T-helper 2 cell (primary cell): ENCODE results near the gene NFX1.
"Not testable (repeated sequence)": the region's sequence is repeated elsewhere in the genome, so short reads cannot be mapped to it uniquely, and the experiment has no call there.

Source experiments
- DNase-seq, 5 experiments: peaks; one replicate each; pipeline versions ENCODE4 v3.0.0 to v3.0.0-alpha.2; 2012 to 2022

Gene NFX1

DNA sequence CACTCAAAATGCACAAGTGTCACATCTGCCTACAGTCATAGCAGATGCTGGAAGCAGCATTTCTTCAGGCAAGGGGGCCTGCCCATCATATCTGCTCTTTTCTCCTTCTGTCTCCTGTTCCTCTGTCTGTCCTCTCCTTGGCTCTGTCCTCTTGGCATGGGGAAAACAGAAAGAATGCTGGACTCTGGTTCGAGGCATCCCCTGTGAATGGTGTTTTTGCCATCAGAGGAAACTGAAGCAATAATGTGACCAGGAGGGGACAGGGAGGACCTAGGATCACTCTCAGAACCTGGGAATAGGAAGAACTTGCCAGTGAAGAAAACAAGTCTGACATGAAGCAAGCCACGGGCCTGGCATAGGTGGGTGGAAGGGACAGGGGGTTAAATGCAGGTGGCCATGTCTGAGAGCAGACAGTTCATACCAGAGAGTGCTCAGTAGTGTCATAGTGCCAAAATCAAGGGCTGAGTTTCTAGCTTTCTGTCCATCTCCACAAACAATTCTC lies 76.7 kb downstream of the NFX1 start:
- DNase-seq = no peak

DNA sequence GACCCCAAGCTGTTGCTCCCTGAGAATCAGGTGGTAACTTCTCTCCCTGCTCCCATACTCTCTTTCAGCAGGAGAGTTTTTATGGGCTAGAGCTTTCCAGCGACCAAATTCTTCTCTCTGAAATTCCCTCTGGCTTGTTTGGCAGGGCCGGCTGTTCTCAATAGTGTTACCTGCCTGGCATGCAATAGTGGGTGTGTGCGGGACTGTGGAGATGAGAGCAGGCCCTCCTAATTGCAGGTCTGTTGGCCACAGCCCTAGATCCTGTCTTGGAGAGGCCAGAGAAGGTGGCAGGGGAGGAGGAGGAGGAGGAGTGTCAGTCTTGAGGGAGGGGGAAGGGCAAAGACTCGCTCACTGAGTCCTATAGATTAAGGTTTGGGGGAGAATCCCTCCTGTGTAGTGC lies 82.6 kb downstream of the NFX1 start:
- DNase-seq = no peak

DNA sequence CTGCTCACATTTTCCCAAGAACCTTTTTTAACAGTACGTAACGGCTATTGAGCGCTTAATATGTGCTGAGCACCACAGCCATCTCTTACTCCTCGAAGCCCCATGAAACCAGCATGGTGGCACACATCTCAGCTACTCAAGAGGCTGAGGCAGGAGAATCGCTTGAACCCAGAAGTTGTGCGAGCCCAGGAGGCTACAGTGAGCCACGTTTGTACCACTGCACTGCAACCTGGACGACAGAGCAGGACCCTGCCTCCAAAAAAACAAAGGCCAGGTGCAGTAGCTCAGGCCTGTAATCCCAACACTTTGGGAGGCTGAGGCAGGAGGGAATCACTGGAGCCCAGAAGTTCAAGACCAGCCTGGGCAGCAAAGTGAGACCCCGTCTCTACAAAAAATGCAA lies 83.9 kb downstream of the NFX1 start:
- DNase-seq = no peak

DNA sequence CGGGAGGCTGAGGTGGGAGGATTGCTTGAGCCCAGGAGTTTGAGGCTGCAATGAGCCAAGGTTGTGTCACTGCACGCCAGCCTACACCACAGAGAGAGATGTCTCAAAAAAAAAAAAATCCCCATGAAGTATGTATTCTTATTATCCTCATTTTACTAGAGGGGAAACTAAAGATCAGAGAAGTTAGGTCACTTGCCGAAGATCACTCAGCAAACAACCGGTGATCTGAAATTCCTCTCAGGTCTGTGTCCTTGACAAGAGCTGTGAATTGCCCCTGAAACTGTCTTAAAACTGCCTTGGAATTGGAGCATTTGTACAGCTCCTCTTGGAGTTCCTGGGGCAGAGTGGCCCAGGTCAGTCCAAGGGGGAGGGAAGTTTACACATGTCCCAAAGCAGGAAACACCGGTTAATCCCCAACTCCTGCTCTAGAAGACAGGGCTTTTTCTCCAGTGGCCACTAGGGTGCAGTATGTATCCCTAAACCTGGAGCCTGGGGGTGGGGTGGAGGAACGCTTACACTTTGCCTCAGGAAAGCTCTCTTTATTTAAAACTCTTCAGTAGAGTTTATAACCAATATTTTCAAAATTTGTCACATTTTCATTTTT lies 84.4 kb downstream of the NFX1 start:
- DNase-seq = peak in 4 of 5 experiments; percentile 37 to 66 (median 47)

DNA sequence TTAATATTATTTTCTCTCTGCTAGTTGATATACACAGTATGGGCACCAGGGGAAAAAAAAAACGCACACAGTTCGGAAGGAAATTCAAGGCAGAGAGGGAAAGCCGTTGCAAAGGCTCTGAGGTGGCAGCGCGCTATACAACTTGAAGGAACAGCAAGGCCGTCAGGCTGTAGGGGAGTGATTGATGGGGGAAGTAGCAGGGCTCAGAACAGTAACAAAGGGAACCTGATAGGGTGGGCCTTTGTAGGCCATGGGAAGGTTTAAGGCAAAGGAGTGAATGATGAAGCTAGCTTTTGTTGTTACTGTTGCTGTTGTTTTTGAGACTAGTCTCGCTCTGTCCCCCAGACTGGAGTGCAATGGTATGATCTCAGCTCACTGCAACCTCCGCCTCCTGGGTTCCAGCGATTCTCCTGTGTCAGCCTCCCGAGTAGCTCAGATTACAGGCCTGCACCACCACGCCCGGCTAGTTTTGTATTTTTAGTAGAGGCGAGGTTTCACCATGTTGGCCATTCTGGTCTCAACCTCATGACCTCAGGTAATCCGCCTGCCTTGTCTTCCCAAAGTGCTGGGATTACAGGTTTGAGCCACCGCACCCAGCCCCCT lies 85.0 kb downstream of the NFX1 start:
- DNase-seq = no peak

DNA sequence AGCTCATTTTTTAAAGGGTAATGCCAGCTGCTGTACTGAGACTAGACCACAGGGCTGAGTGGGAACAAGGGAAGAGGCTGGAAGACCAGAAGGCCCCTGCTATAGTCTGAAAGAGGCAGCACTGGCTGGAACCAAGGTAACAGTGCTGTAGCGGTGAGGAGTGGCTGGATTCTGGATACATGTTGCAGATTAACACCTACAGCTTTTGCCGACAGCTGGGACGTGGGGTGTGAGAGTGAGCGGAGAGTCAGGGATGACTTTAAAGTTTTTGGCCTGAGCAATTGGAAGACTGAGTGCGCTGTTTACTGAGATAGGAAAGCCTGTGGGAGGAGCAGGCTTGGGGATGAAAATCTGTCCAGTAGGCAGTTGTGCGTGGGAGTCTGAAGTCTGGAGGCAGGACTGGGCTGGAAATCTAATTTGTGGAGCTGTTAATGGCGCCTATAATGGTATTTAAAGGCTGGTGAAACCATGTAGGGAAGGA lies 85.6 kb downstream of the NFX1 start:
- no peak for DNase-seq

DNA sequence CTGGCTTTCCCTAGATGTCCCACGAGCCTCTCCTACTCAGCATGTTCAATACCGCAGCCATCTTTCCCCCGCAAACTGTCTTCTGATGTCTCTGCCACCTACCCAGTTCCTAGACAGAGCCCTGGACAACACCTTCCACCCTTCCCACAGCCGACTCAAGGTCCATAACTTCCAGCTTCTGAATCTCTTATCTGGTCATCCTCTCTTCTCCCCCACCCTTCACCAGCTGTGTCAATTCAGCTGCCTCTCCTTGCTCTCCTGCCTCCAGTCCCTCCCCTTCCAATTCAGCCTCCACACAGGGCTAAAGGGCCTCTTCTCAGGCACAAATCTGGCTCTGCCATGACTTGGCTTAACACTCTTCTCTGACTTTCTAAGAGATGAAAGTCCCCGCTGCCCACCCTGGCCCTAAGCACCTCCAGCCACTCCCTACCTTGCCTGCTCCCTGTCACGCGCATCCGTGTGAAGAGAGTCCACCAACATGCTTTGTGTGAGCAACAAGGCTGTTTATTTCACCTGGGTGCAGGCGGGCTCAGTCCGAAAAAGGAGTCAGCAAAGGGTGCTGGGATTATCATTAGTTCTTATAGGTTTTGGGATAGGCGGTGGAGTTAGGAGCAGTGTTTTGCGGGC lies 86.9 kb downstream of the NFX1 start:
- no peak for DNase-seq

DNA sequence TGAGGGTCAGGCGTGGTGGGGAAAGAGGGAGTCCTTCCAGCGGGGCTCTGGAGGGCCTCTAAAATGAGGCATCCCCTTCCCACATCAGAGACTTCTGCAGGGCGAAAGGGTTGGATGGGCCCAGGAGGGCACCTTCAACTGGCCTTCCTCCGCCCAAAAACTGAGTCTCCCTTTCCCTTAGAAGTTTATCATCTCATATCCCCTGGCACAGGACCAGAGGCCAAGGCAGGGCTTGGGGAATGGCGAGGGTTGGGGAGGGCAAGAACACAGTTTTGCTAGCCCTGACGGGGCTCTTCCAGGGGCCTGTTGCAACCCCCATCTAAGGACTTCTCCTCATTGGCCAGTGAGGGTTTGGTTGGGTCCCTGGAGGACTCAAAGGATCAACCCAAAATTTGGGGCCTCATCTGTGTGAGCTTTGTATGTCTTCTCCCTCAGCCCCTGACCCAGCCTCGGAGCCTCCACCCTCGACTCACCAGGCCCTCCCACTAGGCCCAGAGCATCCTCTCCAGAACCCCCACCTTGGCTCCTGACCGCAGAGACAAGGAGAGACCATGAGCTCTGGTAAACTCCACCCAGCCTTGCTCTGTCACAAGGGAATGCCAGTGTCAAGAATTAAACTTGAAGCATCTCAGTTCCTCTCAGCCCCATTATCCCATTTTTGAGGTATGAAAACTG lies 87.9 kb downstream of the NFX1 start:
- no peak for DNase-seq

DNA sequence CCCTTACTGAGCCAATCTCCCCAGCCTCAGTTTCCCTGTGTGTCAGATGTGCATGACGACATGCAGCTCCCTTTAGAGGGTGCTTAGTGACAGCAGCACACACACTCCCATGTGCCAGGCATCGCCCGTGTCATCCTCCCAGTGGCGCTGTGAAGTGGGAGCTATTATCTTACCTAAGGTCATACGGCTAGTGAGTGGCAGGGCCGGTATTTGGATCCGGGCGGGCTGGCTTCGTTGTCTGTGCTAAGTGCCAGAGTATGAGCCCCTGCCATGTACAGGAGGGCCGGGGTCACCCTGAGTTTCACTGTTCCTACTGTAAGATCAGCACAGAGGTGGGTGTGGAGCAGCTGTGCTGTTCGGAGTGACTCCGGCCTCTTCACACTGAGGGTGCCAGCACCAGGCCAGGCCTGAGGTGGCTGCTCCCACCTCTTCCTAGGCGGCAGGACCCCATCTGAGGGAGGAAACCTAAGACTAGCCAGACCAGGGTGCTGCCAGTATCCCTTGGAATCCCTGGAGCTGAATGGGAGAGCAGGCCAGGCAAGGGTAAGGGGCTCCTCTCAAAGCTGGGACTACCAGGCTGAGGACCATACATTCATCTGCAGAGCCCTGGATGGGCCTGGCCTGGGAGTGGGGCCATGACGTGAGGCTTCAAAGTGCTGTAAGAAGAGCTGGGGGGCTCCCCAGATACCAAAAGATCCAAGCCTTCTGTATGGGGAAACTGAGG lies 89.5 kb downstream of the NFX1 start:
- no peak for DNase-seq

DNA sequence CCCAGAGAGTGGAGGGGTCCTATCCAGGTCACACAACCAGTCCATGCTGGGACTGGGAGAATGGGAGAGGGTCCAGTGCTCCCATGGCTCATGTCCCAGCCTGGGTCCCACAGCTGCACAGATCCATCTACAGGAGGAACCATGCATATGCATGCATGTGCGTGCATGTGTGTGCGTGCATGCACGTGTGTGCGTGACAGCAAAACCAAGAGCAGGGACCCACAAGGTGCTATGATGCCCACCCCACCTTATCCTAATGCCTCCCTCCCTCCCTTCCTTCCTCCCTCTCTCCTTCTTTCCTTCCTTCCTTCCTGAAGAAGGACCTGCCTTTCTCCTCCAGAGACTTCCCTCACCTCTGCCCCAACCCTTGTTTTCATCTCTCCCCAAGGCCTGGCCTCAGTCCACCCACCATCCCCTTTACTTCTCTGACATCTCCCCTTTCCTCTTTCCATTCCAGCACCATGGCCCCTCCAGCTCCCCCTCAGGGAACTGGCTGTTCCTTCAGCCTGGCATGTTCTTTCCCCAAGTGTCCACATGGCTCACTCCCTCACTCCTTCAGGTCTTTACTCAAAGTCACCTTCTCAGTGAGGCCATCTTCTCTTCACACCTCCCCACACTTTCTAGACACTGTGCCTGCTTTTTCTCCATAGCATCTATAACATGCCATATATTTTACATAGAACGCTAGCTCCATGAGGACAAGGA lies 90.2 kb downstream of the NFX1 start:
- peak in 1 of 5 experiments; percentile 13 for DNase-seq

DNA sequence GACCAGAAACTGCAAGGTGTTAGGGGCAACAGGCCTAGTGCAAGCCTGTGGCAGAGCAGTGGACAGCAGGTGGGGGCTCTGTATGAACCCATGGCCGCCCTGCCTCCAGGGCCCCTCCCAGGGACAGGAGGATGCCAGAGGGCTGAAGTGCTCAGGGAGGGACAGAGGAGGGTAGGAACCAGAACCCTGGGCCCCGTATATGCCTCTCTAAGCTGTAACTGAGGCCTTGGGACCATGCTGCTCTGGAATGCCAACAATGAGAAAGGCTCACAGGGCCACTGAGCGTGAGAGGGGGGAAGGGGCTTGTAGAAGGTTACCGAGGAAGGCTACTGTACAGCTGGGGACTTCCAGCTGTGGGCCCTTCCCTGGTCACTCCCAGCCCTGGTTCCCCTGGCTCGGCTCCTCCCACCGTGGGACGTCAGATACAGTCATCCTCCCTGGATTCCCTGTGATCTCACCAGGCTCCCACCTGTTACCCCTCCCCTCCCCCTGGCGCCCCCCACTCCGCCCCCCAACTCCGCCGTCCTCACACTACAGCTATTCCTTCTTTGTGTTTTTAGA lies 91.0 kb downstream of the NFX1 start:
- no peak for DNase-seq

DNA sequence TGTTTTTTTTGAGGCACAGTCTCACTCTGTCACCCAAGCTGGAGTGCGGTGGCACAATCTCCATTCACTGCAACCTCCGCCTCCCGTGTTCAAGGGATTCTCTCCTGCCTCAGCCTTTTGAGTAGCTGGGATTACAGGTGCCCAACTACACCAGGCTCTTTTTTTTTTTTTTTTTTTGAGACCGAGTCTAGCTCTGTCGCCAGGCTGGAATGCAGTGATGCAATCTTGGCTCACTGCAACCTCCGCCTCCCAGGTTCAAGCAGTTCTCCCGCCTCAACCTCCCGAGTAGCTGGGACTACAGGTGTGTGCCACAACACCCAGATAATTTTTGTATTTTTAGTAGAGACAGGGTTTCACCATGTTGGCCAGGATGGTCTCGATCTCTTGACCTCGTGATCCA lies 92.1 kb downstream of the NFX1 start:
- not testable (repeated sequence) for DNase-seq

DNA sequence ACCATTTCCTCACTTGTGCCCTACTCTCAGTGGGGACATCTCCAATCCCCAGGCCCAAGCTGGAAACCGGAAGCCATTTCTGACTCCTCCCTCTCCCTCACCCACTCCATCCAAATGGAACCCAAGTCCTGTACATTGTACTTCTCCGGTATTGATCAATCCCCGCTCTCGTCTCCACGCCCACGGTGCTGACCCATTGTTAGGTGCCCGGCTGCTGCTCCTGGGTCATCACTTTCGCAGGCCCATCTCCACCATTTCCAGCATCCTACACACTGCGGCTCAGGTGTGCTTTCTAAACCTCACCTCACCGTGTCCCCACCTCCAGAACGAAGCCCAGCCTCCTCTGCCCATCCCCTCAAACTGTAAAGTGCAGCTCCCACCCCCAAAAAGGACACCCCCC lies 93.1 kb downstream of the NFX1 start:
- not testable (repeated sequence) for DNase-seq

DNA sequence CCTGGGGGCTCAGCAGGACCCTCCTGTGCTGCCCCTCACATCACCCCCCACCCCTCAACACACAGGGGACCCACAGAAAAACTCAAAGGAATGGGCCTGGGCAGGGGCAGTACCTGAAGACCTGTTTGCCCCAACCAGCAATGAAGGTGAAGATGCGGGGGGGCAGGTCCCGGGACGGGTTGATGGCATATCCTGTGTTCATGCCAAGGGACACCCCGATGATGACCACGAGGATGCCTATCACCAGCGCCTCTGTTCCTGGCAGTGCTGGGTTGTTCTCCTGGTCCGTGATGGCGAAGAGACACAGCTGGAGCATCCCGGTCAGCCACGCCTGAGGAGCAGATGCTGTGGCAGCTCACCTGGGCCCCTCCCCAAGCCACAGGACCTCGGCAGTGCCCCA lies 95.2 kb downstream of the NFX1 start:
- DNase-seq = not testable (repeated sequence)

DNA sequence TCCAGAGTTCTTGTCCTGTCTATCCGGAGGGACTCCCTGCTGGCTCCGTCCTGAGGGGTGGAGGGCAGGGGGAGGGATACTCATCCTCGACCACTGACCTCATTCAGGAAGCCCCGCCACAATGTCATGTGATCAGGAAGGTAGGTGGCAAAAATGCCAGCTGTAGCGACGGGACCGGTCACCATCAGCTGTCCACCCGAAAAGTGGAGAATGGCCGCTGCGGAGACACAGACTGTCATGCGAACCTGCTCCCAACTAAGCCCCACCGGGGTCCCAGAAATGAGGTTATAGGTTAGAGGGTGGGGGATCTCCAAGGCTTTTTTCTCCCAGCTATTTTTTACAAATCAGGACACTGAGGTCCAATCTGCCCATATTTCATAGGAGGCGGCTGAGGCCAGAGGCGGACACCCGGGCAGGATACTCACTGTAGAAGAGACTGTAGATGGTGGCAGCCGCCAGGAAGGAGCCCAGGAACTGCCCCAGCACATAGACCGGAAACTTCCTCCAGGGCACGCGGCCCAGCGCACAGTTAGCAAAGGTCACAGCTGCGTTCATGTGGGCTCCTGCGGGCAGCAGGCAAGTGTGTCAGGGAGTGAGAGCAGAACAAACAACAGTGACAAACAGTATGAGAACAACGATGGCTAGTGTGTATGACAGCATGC lies 95.8 kb downstream of the NFX1 start:
- not testable (repeated sequence) for DNase-seq

DNA sequence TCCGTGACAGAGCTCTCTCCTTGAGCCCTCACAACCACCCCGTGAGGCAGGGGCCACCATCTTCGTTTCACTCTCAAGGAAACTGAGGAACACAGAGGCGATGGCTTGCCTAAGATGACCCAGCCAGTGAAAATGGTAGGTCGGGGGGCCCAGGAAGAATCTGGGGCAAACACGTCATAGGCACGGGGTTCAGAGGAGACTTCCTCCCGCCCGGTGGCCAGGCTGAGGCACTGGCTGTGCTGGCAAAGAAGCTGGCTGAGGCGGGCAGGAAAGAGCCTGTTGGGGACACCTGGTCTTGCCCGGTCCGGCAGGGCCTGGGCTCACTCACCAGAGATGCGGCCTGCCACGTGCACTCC lies 96.3 kb downstream of the NFX1 start:
- DNase-seq = not testable (repeated sequence)

DNA sequence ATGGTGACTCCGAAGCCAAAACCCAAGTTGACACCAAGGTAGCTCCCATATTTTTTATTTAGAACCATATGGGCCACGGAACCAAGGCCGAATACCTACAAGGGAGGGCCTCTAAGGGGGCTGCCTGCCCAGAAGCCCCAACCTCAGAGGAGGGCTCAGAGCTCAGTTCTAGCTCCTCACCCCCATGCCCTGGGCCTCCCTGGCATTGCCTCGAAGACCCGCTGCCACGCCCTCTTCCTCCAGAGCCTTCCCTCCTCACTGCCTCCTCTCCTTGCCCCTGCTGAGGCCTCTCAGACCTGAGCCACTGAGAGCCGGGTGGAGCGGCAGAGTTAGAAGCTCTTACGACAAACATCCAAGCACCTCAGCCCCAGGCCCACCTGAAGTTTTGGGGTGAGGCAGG lies 96.7 kb downstream of the NFX1 start:
- DNase-seq = not testable (repeated sequence)

DNA sequence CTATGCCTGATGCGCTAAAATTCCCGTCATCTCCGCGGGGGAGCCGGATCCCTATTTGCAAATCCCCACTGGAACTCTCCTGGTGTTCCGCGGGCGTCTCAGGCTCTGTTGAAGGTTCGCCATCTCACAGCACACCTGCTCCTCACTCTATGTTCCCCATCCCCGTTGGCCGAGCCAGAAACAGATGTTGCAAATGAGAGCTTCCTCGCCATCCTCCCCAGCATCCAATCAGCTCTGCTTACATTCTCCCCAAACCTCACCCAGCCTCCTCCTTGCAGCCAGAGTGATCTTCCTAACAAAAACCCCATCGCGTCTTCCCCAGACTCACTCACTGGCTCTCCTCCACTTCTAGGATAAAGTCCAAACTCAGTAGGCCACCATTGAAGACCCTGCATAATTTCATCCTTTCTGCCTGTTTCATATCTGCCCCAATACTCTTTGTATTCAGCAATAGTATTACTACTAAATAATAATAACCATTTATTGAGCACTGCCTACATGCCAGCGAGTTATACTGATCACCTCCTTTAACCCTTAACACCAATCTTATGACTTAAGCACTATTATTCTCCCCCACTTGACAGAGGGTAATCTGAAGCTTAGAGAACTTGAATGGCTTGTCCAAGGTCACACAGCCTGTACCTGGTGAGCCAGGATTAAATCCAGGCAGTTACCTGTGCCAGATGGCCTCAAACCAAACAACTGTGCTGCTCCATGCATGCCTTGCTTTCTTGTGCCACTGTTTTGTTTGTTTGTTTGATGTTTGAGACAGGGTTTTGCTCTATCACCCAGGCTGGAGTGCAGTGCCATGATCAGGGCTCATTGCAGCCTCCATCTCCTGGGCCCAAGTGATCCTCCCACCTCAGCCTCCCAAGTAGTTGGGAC lies 98.0 kb downstream of the NFX1 start:
- no peak for DNase-seq

DNA sequence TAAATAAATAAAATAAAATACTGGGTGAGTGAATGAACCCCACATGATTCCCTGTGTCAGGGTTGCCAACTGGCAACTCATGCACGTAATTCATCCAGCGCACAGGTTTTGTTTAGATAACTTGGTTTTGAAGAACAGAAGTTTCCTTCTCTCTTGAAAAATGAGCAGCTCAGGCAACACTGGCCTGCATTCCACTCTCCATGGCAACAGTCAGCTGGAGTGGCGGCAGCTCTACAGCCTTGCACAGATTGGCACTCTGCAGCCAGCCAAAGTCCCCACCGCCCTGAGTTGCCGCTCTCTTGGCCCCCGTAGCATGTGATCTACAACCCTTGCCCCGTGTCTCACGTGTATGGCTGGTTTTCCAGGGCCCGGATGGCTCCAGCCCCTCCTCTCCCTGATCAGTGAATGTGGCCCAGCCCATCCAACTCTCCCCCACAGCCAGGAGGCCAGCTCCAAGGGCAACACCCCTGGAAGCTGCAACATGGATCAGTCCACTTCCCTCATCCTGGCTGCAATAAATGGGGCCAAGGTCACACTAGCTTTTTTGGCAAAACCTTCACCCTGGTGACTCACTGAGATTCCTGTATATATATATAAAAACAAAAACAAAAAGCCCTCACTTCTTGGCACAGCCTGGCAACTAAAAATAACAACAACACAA lies 100.9 kb downstream of the NFX1 start:
- not testable (repeated sequence) for DNase-seq

DNA sequence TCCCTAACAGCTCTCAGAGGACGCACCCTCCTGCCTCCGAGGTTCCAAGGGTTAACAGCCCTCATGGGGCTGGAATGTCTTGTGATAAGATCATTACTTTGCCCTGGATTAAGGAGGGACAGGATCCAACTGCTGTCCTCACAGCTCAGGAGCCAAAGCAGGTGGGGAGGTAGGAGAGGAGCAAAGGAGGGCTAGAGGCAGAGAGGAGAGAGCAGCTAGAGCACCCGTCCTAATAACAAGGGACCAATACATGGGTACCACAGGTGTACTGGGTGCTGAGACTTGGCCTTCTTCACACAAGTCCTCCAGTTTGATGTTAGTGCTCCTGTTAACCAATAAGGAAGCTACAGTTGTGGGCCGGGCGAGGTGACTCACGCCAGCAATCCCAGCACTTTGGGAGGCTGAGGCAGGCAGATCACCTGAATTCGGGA lies 102.3 kb downstream of the NFX1 start:
- not testable (repeated sequence) for DNase-seq
